Neutrophil (primary cell): ENCODE results near the gene RAMP3.

ENCODE experiments used
- H3K27ac ChIP-seq: fragments of 200-600 bp; sonication (generic); 2 replicates; pipeline ENCODE4 v1.5.1; 2016; ENCODE audit warnings: mild to moderate bottlenecking, moderate library complexity
- H3K27me3 ChIP-seq: fragments of 200-600 bp; sonication (generic); 2 replicates; pipeline ENCODE4 v1.6.0; 2016; ENCODE audit warnings: mild to moderate bottlenecking
- H3K36me3 ChIP-seq: fragments of 200-600 bp; sonication (generic); 2 replicates; pipeline ENCODE4 v1.5.1; 2017
- H3K4me1 ChIP-seq, 2 experiments: fragments of 200-600 bp in 1 of 2; sonication (generic) in 1 of 2; 1 replicate in 1 of 2; 2 replicates in 1 of 2; pipeline versions ENCODE4 v1.5.1 to v1.6.1; 2013 to 2016; ENCODE audit warnings: low read depth in 1 of 2, low read length in 1 of 2, mild to moderate bottlenecking in 1 of 2, moderate library complexity in 1 of 2; ENCODE audit not compliant: control insufficient read depth in 1 of 2, insufficient read depth in 1 of 2
- H3K4me3 ChIP-seq, 2 experiments: fragments of 200-600 bp in 1 of 2; sonication (generic) in 1 of 2; 1 replicate in 1 of 2; 2 replicates in 1 of 2; pipeline ENCODE4 v1.5.1; 2013 to 2016; ENCODE audit warnings: low read depth in 1 of 2, low read length in 1 of 2, mild to moderate bottlenecking in 1 of 2, moderate library complexity in 1 of 2
- H3K9me3 ChIP-seq: fragments of 200-600 bp; sonication (generic); 2 replicates; pipeline ENCODE4 v1.5.1; 2016
- CTCF ChIP-seq: fragments of 200-600 bp; sonication (generic); IDR thresholded peaks from 2 replicates; pipeline ENCODE4 v1.5.1; 2016; ENCODE audit warnings: antibody characterized with exemption

RAMP3 gene

GRCh38 chr7:45181991-45182855, 24.6 kb downstream of the RAMP3 start:
- Histone ChIP-seq H3K4me1 (no peaks in the 10 kb centered on the region), H3K27ac (no peak overlapping the region), H3K36me3 (peaks cover 11% of the 10 kb centered on the region), H3K4me3 (no peak overlapping the region), H3K27me3 (peaks cover 13% of the 10 kb centered on the region), H3K9me3 (no peaks in the 10 kb centered on the region)
- no peak for TF ChIP-seq CTCF

GRCh38 chr7:45182856-45183710, 25.5 kb downstream of the RAMP3 start:
- no peak for TF ChIP-seq CTCF
- no peak overlapping the region for H3K27ac ChIP-seq

GRCh38 chr7:45183711-45184210, 26.2 kb downstream of the RAMP3 start:
- H3K9me3 ChIP-seq, result no peaks in the 10 kb centered on the region
- H3K4me1 ChIP-seq, result no peaks in the 10 kb centered on the region
- peaks cover 13% of the 10 kb centered on the region for H3K27me3 ChIP-seq
- TF ChIP-seq CTCF, result no peak
- no peak overlapping the region for H3K27ac ChIP-seq
- H3K4me3 ChIP-seq, result no peak overlapping the region
- peaks cover 18% of the 10 kb centered on the region for H3K36me3 ChIP-seq

More at GRCh38 chr7:45182856-45183710, 25.5 kb downstream of the RAMP3 start:
- Histone ChIP-seq H3K27me3 (peaks cover 13% of the 10 kb centered on the region), H3K4me3 (no peak overlapping the region), H3K36me3 (peaks cover 18% of the 10 kb centered on the region), H3K4me1 (no peaks in the 10 kb centered on the region), H3K9me3 (no peaks in the 10 kb centered on the region)

GRCh38 chr7:45184326-45185027, 26.9 kb downstream of the RAMP3 start:
- no peaks in the 10 kb centered on the region for H3K9me3 ChIP-seq
- peaks cover 25% of the 10 kb centered on the region for H3K36me3 ChIP-seq
- TF ChIP-seq CTCF, result no peak
- H3K27me3 ChIP-seq, result peaks cover 13% of the 10 kb centered on the region
- peaks cover 0 to 3% of the 10 kb centered on the region in 2 experiments for H3K4me1 ChIP-seq
- H3K4me3 ChIP-seq, result no peak overlapping the region
- no peak overlapping the region for H3K27ac ChIP-seq
